Subcutaneous preadipocyte (primary cell): ENCODE measurements around the gene OPN1MW2. TPM values are rescaled to one million over a fixed set of nuclear protein-coding genes. Genes with fewer than 3 reads are reported as not detected.

Source experiments
- total RNA-seq: library from RNA; depleted of rRNA; stranded (reverse); fragments of >200 nt; gene quantifications from 2 replicates; pipeline ENCODE4 v1.2.3, GENCODE V29; 2012

OPN1MW2 gene
- not detected in 2 replicates for total RNA-seq

DNA sequence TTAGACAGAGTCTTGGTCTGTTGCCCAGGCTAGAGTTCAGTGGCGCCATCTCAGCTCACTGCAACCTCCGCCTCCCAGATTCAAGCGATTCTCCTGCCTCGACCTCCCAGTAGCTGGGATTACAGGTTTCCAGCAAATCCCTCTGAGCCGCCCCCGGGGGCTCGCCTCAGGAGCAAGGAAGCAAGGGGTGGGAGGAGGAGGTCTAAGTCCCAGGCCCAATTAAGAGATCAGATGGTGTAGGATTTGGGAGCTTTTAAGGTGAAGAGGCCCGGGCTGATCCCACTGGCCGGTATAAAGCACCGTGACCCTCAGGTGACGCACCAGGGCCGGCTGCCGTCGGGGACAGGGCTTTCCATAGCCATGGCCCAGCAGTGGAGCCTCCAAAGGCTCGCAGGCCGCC is at the start of gene OPN1MW2:
Gene OPN1MW2, plus strand, starts transcription at position 301 of the 400 bp plus-strand sequence. Its CDS starts 60 bp downstream, at position 361.

DNA sequence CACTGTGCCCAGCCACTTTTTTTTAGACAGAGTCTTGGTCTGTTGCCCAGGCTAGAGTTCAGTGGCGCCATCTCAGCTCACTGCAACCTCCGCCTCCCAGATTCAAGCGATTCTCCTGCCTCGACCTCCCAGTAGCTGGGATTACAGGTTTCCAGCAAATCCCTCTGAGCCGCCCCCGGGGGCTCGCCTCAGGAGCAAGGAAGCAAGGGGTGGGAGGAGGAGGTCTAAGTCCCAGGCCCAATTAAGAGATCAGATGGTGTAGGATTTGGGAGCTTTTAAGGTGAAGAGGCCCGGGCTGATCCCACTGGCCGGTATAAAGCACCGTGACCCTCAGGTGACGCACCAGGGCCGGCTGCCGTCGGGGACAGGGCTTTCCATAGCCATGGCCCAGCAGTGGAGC is 37.3 kb upstream of the OPN1MW2 start, which contains the start of gene OPN1MW:
Gene OPN1MW, plus strand, starts transcription at position 301 of the 400 bp plus-strand sequence. Its CDS starts 82 bp downstream, at position 383.

DNA sequence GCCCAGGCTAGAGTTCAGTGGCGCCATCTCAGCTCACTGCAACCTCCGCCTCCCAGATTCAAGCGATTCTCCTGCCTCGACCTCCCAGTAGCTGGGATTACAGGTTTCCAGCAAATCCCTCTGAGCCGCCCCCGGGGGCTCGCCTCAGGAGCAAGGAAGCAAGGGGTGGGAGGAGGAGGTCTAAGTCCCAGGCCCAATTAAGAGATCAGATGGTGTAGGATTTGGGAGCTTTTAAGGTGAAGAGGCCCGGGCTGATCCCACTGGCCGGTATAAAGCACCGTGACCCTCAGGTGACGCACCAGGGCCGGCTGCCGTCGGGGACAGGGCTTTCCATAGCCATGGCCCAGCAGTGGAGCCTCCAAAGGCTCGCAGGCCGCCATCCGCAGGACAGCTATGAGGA is 37.7 kb downstream of the OPN1MW2 start, which contains the start of gene OPN1MW3:
Gene OPN1MW3, plus strand, starts transcription at position 301 of the 400 bp plus-strand sequence. Its CDS starts 38 bp downstream, at position 339.

Other genes with a start within 250 kb of the OPN1MW2 start
- gene HCFC1, start 247.9 kb upstream of the OPN1MW2 start, total RNA-seq = 26.8 and 40.7 TPM in 2 replicates
- gene TMEM187, start 247.0 kb upstream of the OPN1MW2 start, total RNA-seq = 6.5 and 7.3 TPM in 2 replicates
- gene IRAK1, start 199.9 kb upstream of the OPN1MW2 start, total RNA-seq = 59.2 and 79.8 TPM in 2 replicates
- 18.2 and 18.7 TPM in 2 replicates for gene MECP2, start 122.0 kb upstream of the OPN1MW2 start, total RNA-seq
- not detected in 2 replicates for gene OPN1LW, start 75.5 kb upstream of the OPN1MW2 start, total RNA-seq
- gene OPN1MW, start 37.2 kb upstream of the OPN1MW2 start, total RNA-seq = not detected in 2 replicates
- gene OPN1MW3, start 37.8 kb downstream of the OPN1MW2 start, total RNA-seq = not detected in 2 replicates
- not detected in 2 replicates for gene TEX28, start 75.4 kb downstream of the OPN1MW2 start, total RNA-seq
- gene TKTL1, start 76.0 kb downstream of the OPN1MW2 start, total RNA-seq = not detected in 2 replicates
- 1,220 and 1,461 TPM in 2 replicates for gene FLNA, start 154.9 kb downstream of the OPN1MW2 start, total RNA-seq
- gene EMD, start 159.5 kb downstream of the OPN1MW2 start, total RNA-seq = 32.7 and 38.5 TPM in 2 replicates
- gene RPL10, start 178.6 kb downstream of the OPN1MW2 start, total RNA-seq = 1,085 and 1,649 TPM in 2 replicates
- 18.0 and 28.2 TPM in 2 replicates for gene DNASE1L1, start 189.5 kb downstream of the OPN1MW2 start, total RNA-seq
- 18.4 and 20.9 TPM in 2 replicates for gene TAFAZZIN, start 191.8 kb downstream of the OPN1MW2 start, total RNA-seq
- 35.6 and 39.3 TPM in 2 replicates for gene ATP6AP1, start 208.9 kb downstream of the OPN1MW2 start, total RNA-seq
- 63.2 and 69.0 TPM in 2 replicates for gene GDI1, start 217.4 kb downstream of the OPN1MW2 start, total RNA-seq
- 34.9 and 35.2 TPM in 2 replicates for gene FAM50A, start 224.4 kb downstream of the OPN1MW2 start, total RNA-seq
- 13.2 and 16.2 TPM in 2 replicates for gene PLXNA3, start 238.5 kb downstream of the OPN1MW2 start, total RNA-seq